Parathyroid adenoma (tissue), 2 donors: ENCODE measurements around the gene LRRIQ1.
A peak's percentile ranks its signal among the peaks of the same experiment; 100 is the strongest.

Experiments
- H2AFZ ChIP-seq: fragments of 300-600 bp; sonication (generic); one replicate; pipeline ENCODE4 v1.7.0; 2017; ENCODE audit warnings: antibody characterized with exemption, mild to moderate bottlenecking
- H3K27ac ChIP-seq: fragments of 300-600 bp; sonication (generic); one replicate; pipeline ENCODE4 v1.7.0; 2017
- H3K27me3 ChIP-seq: fragments of 300-600 bp; sonication (generic); one replicate; pipeline ENCODE4 v1.7.0; 2017; ENCODE audit warnings: low read length; ENCODE audit not compliant: control insufficient read depth, insufficient read depth
- H3K36me3 ChIP-seq: fragments of 300-600 bp; sonication (generic); one replicate; pipeline ENCODE4 v1.7.0; 2017; ENCODE audit warnings: low read length; ENCODE audit not compliant: control insufficient read depth, insufficient read depth
- H3K4me1 ChIP-seq: fragments of 300-600 bp; sonication (generic); one replicate; pipeline ENCODE4 v1.7.0; 2017; ENCODE audit warnings: control low read depth
- H3K4me2 ChIP-seq: fragments of 300-600 bp; sonication (generic); one replicate; pipeline ENCODE4 v1.7.0; 2017; ENCODE audit warnings: low read length
- H3K4me3 ChIP-seq: fragments of 300-600 bp; sonication (generic); one replicate; pipeline ENCODE4 v1.7.0; 2017; ENCODE audit warnings: low read depth, low read length
- H3K79me2 ChIP-seq: fragments of 300-600 bp; sonication (generic); one replicate; pipeline ENCODE4 v1.7.0; 2017; ENCODE audit warnings: control low read depth
- H3K9ac ChIP-seq: fragments of 300-600 bp; sonication (generic); one replicate; pipeline ENCODE4 v1.7.0; 2017; ENCODE audit warnings: mild to moderate bottlenecking
- H3K9me3 ChIP-seq: fragments of 300-600 bp; sonication (generic); one replicate; pipeline ENCODE4 v1.7.0; 2017; ENCODE audit warnings: low read length; ENCODE audit not compliant: control insufficient read depth
- TF ChIP-seq, protein P1 (sequence below): fragments of 300-600 bp; sonication (generic); IDR thresholded peaks from one replicate; pipeline ENCODE4 v1.7.0; 2017; ENCODE audit warnings: antibody characterized with exemption, mild to moderate bottlenecking
- donor health status: primary hyperparathyroidism.

The LRRIQ1 gene

GRCh38 chr12:85060916-85061315 lies 24.8 kb downstream of the LRRIQ1 start:
- H3K79me2 ChIP-seq = no peaks in the 10 kb centered on the region
- no peak overlapping the region for H2AFZ ChIP-seq
- H3K27ac ChIP-seq = no peak overlapping the region
- no peak overlapping the region for H3K4me3 ChIP-seq
- H3K9me3 ChIP-seq = no peaks in the 10 kb centered on the region
- no peak overlapping the region for H3K4me2 ChIP-seq
- H3K4me1 ChIP-seq = no peaks in the 10 kb centered on the region
- no peaks in the 10 kb centered on the region for H3K36me3 ChIP-seq
- TF ChIP-seq, protein P1, sequence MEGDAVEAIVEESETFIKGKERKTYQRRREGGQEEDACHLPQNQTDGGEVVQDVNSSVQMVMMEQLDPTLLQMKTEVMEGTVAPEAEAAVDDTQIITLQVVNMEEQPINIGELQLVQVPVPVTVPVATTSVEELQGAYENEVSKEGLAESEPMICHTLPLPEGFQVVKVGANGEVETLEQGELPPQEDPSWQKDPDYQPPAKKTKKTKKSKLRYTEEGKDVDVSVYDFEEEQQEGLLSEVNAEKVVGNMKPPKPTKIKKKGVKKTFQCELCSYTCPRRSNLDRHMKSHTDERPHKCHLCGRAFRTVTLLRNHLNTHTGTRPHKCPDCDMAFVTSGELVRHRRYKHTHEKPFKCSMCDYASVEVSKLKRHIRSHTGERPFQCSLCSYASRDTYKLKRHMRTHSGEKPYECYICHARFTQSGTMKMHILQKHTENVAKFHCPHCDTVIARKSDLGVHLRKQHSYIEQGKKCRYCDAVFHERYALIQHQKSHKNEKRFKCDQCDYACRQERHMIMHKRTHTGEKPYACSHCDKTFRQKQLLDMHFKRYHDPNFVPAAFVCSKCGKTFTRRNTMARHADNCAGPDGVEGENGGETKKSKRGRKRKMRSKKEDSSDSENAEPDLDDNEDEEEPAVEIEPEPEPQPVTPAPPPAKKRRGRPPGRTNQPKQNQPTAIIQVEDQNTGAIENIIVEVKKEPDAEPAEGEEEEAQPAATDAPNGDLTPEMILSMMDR = no peak
- no peaks in the 10 kb centered on the region for H3K27me3 ChIP-seq
- no peak overlapping the region for H3K9ac ChIP-seq

GRCh38 chr12:85065837-85066482 lies 29.8 kb downstream of the LRRIQ1 start:
- Histone ChIP-seq H3K4me3 (no peak overlapping the region), H3K4me1 (no peaks in the 10 kb centered on the region), H3K27me3 (no peaks in the 10 kb centered on the region), H3K4me2 (no peak overlapping the region), H2AFZ (no peak overlapping the region), H3K9ac (no peak overlapping the region), H3K9me3 (no peaks in the 10 kb centered on the region), H3K36me3 (no peaks in the 10 kb centered on the region), H3K79me2 (no peaks in the 10 kb centered on the region), H3K27ac (no peak overlapping the region)
- TF ChIP-seq, protein P1 = no peak

DNA sequence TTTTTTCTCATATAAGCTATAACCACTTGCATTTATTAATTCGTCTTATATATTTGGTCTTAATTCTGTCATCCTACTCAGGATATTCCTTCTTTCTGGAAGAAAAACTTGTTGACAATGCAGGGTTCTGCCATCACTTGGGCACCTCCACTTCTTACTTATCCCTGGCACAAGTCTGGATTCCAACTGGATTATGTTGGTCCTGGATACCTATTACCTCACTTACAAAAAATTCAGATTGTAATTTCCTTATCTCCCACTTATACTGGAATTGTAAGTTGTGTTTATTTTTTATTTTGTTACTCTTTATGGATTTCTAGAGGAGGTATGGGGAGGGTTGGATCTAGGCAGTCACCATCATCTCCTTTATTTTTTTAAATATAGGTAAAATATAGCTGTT lies 36.7 kb downstream of the LRRIQ1 start:
- TF ChIP-seq, protein P1 = no peak
- Histone ChIP-seq H3K79me2 (no peaks in the 10 kb centered on the region), H3K4me3 (no peak overlapping the region), H3K27ac (no peak overlapping the region), H3K27me3 (no peaks in the 10 kb centered on the region), H3K4me1 (no peaks in the 10 kb centered on the region), H3K9ac (no peak overlapping the region), H3K36me3 (no peaks in the 10 kb centered on the region), H2AFZ (no peak overlapping the region), H3K4me2 (no peak overlapping the region), H3K9me3 (no peaks in the 10 kb centered on the region)

DNA sequence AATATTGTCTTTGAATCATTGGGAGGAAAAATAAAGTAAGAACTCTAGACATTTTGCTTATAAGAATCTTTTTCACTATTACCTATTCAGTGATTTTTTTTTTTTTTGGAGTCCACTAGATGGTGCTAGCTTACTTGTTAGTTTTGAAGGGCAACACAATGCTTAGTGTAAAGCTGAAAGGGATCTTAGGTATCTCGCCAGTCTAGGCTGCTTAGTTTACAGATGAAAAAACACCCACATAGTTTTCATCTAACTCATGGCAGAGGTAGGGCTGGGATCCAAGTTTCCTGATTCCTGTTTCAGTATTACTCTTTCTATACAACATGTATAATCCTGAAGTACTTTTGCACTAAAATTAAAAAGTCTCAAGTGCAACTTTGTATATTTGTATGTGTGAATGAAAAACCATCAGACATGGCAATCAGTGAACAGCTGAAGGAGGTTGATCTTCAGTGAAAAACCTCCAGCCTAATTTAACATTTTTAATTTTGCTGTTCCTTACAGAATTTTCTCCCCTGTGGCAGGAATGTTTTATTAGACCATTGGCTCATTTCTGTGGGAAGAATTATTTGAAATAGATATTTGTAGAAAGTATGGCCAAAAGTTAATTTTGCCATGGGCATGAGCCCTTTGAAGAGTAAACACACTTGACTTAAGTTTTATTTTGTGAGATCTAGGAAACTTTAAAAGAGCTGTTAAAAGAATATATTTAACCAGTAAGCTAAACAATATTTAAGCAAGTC lies 40.7 kb downstream of the LRRIQ1 start:
- Histone ChIP-seq H3K27ac (no peak overlapping the region), H2AFZ (no peak overlapping the region), H3K9me3 (no peaks in the 10 kb centered on the region), H3K79me2 (no peaks in the 10 kb centered on the region), H3K4me3 (no peak overlapping the region), H3K4me2 (no peak overlapping the region), H3K27me3 (no peaks in the 10 kb centered on the region), H3K9ac (no peak overlapping the region), H3K4me1 (no peaks in the 10 kb centered on the region), H3K36me3 (no peaks in the 10 kb centered on the region)
- TF ChIP-seq, protein P1 = peak; percentile 66
